Trophoblast cell (in vitro differentiated cells and primary cell): ENCODE data around the gene EVC2.

ENCODE experiments used
- DNase-seq, 2 donors: peaks; one replicate each; pipeline ENCODE4 v3.0.0-alpha.2; 2016
- H2AFZ ChIP-seq: 2 replicates; pipeline ENCODE4 v1.6.1; 2013; ENCODE audit warnings: low read length, moderate library complexity, mild to moderate bottlenecking; ENCODE audit not compliant: insufficient read depth, poor library complexity
- H2AK5ac ChIP-seq: 2 replicates; pipeline ENCODE4 v1.6.1; 2013; ENCODE audit warnings: mild to moderate bottlenecking, low read length
- H2BK120ac ChIP-seq: 2 replicates; pipeline ENCODE4 v1.6.1; 2013; ENCODE audit warnings: low read length, mild to moderate bottlenecking, moderate library complexity; ENCODE audit not compliant: insufficient read depth, poor library complexity
- H2BK12ac ChIP-seq: 2 replicates; pipeline ENCODE4 v1.6.1; 2013; ENCODE audit warnings: mild to moderate bottlenecking, low read length, moderate library complexity
- H2BK5ac ChIP-seq: 2 replicates; pipeline ENCODE4 v1.6.1; 2013; ENCODE audit warnings: low read length, low read depth, moderate library complexity, mild to moderate bottlenecking; ENCODE audit not compliant: poor library complexity
- H3K14ac ChIP-seq: 2 replicates; pipeline ENCODE4 v1.6.1; 2013; ENCODE audit warnings: mild to moderate bottlenecking, low read length
- H3K18ac ChIP-seq: 2 replicates; pipeline ENCODE4 v1.6.1; 2013; ENCODE audit warnings: mild to moderate bottlenecking, low read length
- H3K23ac ChIP-seq: 2 replicates; pipeline ENCODE4 v1.6.1; 2013; ENCODE audit warnings: low read length
- H3K27ac ChIP-seq: 2 replicates; pipeline ENCODE4 v1.5.1; 2013; ENCODE audit warnings: low read depth, mild to moderate bottlenecking, inconsistent platforms, low read length, moderate library complexity
- H3K27me3 ChIP-seq: 2 replicates; pipeline ENCODE4 v1.6.1; 2013; ENCODE audit warnings: inconsistent platforms, mild to moderate bottlenecking, low read length, moderate library complexity; ENCODE audit not compliant: insufficient read depth
- H3K36me3 ChIP-seq, 2 experiments: 1 replicate in 1 of 2; 2 replicates in 1 of 2; pipeline ENCODE4 v1.6.1; 2013; ENCODE audit warnings: low read length in 2 of 2, mild to moderate bottlenecking in 2 of 2, moderate library complexity in 1 of 2; ENCODE audit not compliant: insufficient read depth in 2 of 2, control insufficient read depth in 1 of 2
- H3K4ac ChIP-seq: 2 replicates; pipeline ENCODE4 v1.6.1; 2013; ENCODE audit warnings: low read depth, mild to moderate bottlenecking, low read length, moderate library complexity
- H3K4me1 ChIP-seq, 2 experiments: 1 replicate in 1 of 2; 2 replicates in 1 of 2; pipeline ENCODE4 v1.6.1; 2013; ENCODE audit warnings: low read length in 2 of 2, mild to moderate bottlenecking in 2 of 2, moderate library complexity in 1 of 2; ENCODE audit not compliant: insufficient read depth in 2 of 2, control insufficient read depth in 1 of 2
- H3K4me2 ChIP-seq: 2 replicates; pipeline ENCODE4 v1.6.1; 2013; ENCODE audit warnings: inconsistent platforms, mild to moderate bottlenecking, low read length, moderate library complexity
- H3K4me3 ChIP-seq: 2 replicates; pipeline ENCODE4 v1.5.1; 2013; ENCODE audit warnings: mild to moderate bottlenecking, low read depth, low read length, inconsistent platforms
- H3K79me1 ChIP-seq: one replicate; pipeline ENCODE4 v1.6.1; 2013; ENCODE audit warnings: low read length
- H3K79me2 ChIP-seq: 2 replicates; pipeline ENCODE4 v1.6.1; 2013; ENCODE audit warnings: low read length, mild to moderate bottlenecking; ENCODE audit not compliant: control insufficient read depth, insufficient read depth, poor library complexity
- H3K9ac ChIP-seq: 2 replicates; pipeline ENCODE4 v1.6.1; 2013; ENCODE audit warnings: mild to moderate bottlenecking, low read length
- H3K9me3 ChIP-seq: 2 replicates; pipeline ENCODE4 v1.6.1; 2013; ENCODE audit warnings: low read depth, mild to moderate bottlenecking, control low read depth, inconsistent platforms, low read length; ENCODE audit not compliant: insufficient read depth
- H4K12ac ChIP-seq: 2 replicates; pipeline ENCODE4 v1.6.1; 2013; ENCODE audit warnings: low read depth, mild to moderate bottlenecking, low read length, moderate library complexity
- H4K8ac ChIP-seq: 2 replicates; pipeline ENCODE4 v1.6.1; 2013; ENCODE audit warnings: low read depth, mild to moderate bottlenecking, low read length, moderate library complexity
- H4K91ac ChIP-seq: one replicate; pipeline ENCODE4 v1.6.1; 2013; ENCODE audit warnings: low read depth, mild to moderate bottlenecking, low read length, moderate library complexity
- WGBS: extraction: QIAGEN DNeasy Blood & Tissue Kit; methylation state at CpG from one replicate; pipeline ENCODE4 v1.1.7; 2013; ENCODE audit warnings: missing lambda C conversion rate; ENCODE audit not compliant: insufficient read length, insufficient coverage; ENCODE audit errors: extremely low coverage; 5-methylcytosine and 5-hydroxymethylcytosine counted together

The EVC2 gene

GRCh38 chr4:5678977-5679376 is 29.4 kb downstream of the EVC2 start:
- Histone ChIP-seq H3K14ac (no peak overlapping the region), H3K27me3 (no peaks in the 10 kb centered on the region), H2AFZ (no peak overlapping the region), H4K91ac (no peak overlapping the region), H2BK5ac (no peak overlapping the region), H2AK5ac (no peak overlapping the region), H4K12ac (no peak overlapping the region), H4K8ac (no peak overlapping the region), H3K79me1 (no peaks in the 10 kb centered on the region), H2BK120ac (no peak overlapping the region), H3K79me2 (no peaks in the 10 kb centered on the region), H2BK12ac (no peak overlapping the region), H3K4ac (no peak overlapping the region), H3K9ac (no peak overlapping the region), H3K36me3 (peaks cover 6 to 26% of the 10 kb centered on the region in 2 experiments), H3K4me2 (no peak overlapping the region), H3K18ac (no peak overlapping the region), H3K27ac (no peak overlapping the region), H3K4me3 (no peak overlapping the region), H3K9me3 (no peaks in the 10 kb centered on the region), H3K23ac (no peak overlapping the region), H3K4me1 (no peaks in the 10 kb centered on the region)
- no peak for DNase-seq
- WGBS, result no CpG with 5 or more reads among the region's 10 CpGs

GRCh38 chr4:5676763-5677162 is 31.6 kb downstream of the EVC2 start:
- H3K14ac ChIP-seq, result no peak overlapping the region
- no peak overlapping the region for H3K27ac ChIP-seq
- H4K8ac ChIP-seq, result no peak overlapping the region
- no peaks in the 10 kb centered on the region for H3K79me1 ChIP-seq
- H2AFZ ChIP-seq, result no peak overlapping the region
- H3K4ac ChIP-seq, result no peak overlapping the region
- peaks cover 6 to 26% of the 10 kb centered on the region in 2 experiments for H3K36me3 ChIP-seq
- H3K9ac ChIP-seq, result no peak overlapping the region
- H3K18ac ChIP-seq, result no peak overlapping the region
- H3K4me1 ChIP-seq, result no peaks in the 10 kb centered on the region
- no peak overlapping the region for H3K4me3 ChIP-seq
- H3K27me3 ChIP-seq, result no peaks in the 10 kb centered on the region
- no CpG with 5 or more reads among the region's 8 CpGs for WGBS
- no peak overlapping the region for H3K4me2 ChIP-seq
- H2BK5ac ChIP-seq, result no peak overlapping the region
- H3K9me3 ChIP-seq, result no peaks in the 10 kb centered on the region
- no peak overlapping the region for H2AK5ac ChIP-seq
- no peak overlapping the region for H4K12ac ChIP-seq
- H3K79me2 ChIP-seq, result no peaks in the 10 kb centered on the region
- H2BK120ac ChIP-seq, result no peak overlapping the region
- no peak overlapping the region for H2BK12ac ChIP-seq
- DNase-seq, result no peak
- no peak overlapping the region for H3K23ac ChIP-seq
- no peak overlapping the region for H4K91ac ChIP-seq

GRCh38 chr4:5666741-5667140 is 41.6 kb downstream of the EVC2 start:
- H3K36me3 ChIP-seq, result peaks cover 0 to 7% of the 10 kb centered on the region in 2 experiments
- no peak overlapping the region for H3K4me2 ChIP-seq
- H2AFZ ChIP-seq, result no peak overlapping the region
- no peak overlapping the region for H3K9ac ChIP-seq
- H2BK5ac ChIP-seq, result no peak overlapping the region
- H3K27me3 ChIP-seq, result no peaks in the 10 kb centered on the region
- no peak overlapping the region for H2BK12ac ChIP-seq
- no peaks in the 10 kb centered on the region for H3K4me1 ChIP-seq
- H4K91ac ChIP-seq, result no peak overlapping the region
- H4K8ac ChIP-seq, result no peak overlapping the region
- no peaks in the 10 kb centered on the region for H3K9me3 ChIP-seq
- DNase-seq, result no peak
- no peak overlapping the region for H3K23ac ChIP-seq
- WGBS, result no CpG with 5 or more reads among the region's 1 CpG
- no peak overlapping the region for H3K4ac ChIP-seq
- no peak overlapping the region for H3K14ac ChIP-seq
- H3K18ac ChIP-seq, result no peak overlapping the region
- no peak overlapping the region for H4K12ac ChIP-seq
- no peak overlapping the region for H2AK5ac ChIP-seq
- H3K4me3 ChIP-seq, result no peak overlapping the region
- no peaks in the 10 kb centered on the region for H3K79me2 ChIP-seq
- no peak overlapping the region for H2BK120ac ChIP-seq
- H3K79me1 ChIP-seq, result no peaks in the 10 kb centered on the region
- no peak overlapping the region for H3K27ac ChIP-seq

GRCh38 chr4:5664778-5665177 is 43.6 kb downstream of the EVC2 start:
- no peaks in the 10 kb centered on the region for H3K9me3 ChIP-seq
- no peak overlapping the region for H2BK5ac ChIP-seq
- H3K79me1 ChIP-seq, result no peaks in the 10 kb centered on the region
- H3K27ac ChIP-seq, result no peak overlapping the region
- no peak overlapping the region for H3K9ac ChIP-seq
- no peak overlapping the region for H4K12ac ChIP-seq
- H3K18ac ChIP-seq, result no peak overlapping the region
- no peaks in the 10 kb centered on the region for H3K27me3 ChIP-seq
- H2AFZ ChIP-seq, result no peak overlapping the region
- H2BK12ac ChIP-seq, result no peak overlapping the region
- no peak overlapping the region for H4K8ac ChIP-seq
- H3K4me2 ChIP-seq, result no peak overlapping the region
- WGBS, result 100% methylated on average over 10 of the region's 12 CpGs
- peaks cover 0 to 7% of the 10 kb centered on the region in 2 experiments for H3K36me3 ChIP-seq
- H3K4me3 ChIP-seq, result peak overlapping the region; percentile 37
- H3K4ac ChIP-seq, result no peak overlapping the region
- no peaks in the 10 kb centered on the region for H3K79me2 ChIP-seq
- DNase-seq, result no peak
- H3K14ac ChIP-seq, result no peak overlapping the region
- H3K23ac ChIP-seq, result no peak overlapping the region
- H2BK120ac ChIP-seq, result no peak overlapping the region
- H3K4me1 ChIP-seq, result no peaks in the 10 kb centered on the region
- H2AK5ac ChIP-seq, result no peak overlapping the region
- H4K91ac ChIP-seq, result no peak overlapping the region
